ENCODE results near the gene ZSCAN30.
"Not testable (repeated sequence)": the region's sequence is repeated elsewhere in the genome, so short reads cannot be mapped to it uniquely, and the experiment has no call there.

The ZSCAN30 gene

DNA sequence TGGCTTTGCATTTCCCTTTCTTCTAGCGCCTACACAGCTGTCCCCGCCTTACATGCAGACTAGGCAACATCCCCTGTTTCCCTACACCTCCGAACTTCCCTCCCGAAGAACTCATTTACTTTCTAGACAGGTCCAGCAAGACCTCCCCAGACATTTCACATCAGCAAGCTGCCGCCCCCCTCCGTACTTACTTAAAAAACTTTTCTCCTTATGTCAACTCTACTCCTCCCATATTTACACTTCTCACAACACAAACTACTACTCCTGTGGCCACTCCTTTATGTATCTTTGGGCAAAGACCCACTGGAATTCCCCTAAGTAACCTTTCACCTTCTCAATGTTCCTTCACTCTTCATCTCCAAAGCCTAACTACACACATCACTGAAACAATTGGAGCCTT, 69.6 kb downstream of the ZSCAN30 start:
- FAIRE-seq (no peak), DNase-seq (ENCODE audit: insufficient read length, low spot score) (no peak)
- TF ChIP-seq TAF1 (IDR thresholded peaks at IDR 0.05; ENCODE audit: low read depth, low read length) (no peak), POLR2A (IDR thresholded peaks at IDR 0.05; ENCODE audit: low read depth, low read length) (no peak), POU2F2 (IDR thresholded peaks at IDR 0.05; ENCODE audit: low read depth, low read length) (no peak), PAX5 (IDR thresholded peaks at IDR 0.05; ENCODE audit: insufficient read depth, low read length, severe bottlenecking) (no peak), POLR2AphosphoS5 (IDR thresholded peaks at IDR 0.05; ENCODE audit: low read depth, low read length) (no peak), SPI1 (IDR thresholded peaks at IDR 0.05; ENCODE audit: low read depth, low read length) (no peak)

DNA sequence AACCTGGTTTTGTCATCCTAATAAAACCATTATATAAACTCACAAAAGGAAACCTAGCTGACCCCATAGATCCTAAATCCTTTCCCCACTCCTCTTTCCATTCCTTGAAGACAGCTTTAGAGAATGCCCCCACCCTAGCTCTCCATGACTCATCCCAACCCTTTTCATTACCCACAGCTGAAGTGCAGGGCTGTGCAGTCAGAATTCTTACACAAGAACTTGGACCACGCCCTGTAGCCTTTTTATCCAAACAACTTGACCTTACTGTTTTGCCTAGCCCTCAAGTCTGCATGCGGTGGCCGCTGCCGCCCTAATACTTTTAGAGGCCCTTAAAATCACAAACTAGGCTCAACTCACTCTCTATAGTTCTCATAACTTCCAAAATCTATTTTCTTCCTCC, 70.7 kb downstream of the ZSCAN30 start:
- FAIRE-seq; DNase-seq (ENCODE audit: insufficient read length, low spot score): not testable (repeated sequence)

DNA sequence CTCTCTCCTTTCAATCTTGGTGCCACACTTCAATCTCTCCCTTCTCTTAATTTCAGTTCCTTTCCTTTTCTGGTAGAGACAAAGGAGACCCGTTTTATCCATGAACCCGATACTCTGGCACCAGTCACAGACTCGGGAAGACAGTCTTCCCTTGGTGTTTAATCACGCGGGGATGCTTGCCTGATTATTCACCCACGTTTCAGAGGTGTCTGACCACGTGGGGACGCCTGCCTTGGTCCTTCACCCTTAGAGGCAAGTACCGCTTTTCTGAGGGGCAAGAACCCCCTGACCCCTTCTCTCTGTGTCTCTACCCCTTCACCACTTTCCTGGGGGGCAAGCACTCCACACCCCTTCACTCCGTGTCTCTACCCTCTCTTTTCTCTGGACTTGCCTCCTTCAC, 73.4 kb downstream of the ZSCAN30 start:
- FAIRE-seq; DNase-seq (ENCODE audit: insufficient read length, low spot score): not testable (repeated sequence)

DNA sequence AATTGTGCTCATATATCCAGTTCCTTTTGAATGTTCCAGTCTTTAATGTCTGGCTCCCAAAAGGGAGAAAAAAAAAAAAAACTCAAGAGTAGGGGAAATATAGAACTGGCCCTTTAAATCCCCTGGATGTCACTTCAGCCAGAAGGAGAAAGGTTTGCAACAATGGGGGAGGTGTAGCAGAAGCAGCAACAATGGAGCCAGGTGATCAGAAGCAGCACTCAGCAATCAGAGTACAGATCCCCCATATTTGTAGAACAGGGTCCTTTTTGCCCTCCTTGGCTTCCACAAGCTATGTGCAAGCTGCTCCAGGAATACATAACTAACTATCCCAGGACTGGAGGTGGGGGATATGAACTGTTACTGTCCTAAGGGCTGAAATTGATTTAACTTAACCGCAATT, 75.0 kb downstream of the ZSCAN30 start:
- FAIRE-seq, result no peak
- no peak for DNase-seq (ENCODE audit: insufficient read length, low spot score)
- TF ChIP-seq POLR2AphosphoS5 (IDR thresholded peaks at IDR 0.05; ENCODE audit: low read depth, low read length), result no peak
- TF ChIP-seq TAF1 (IDR thresholded peaks at IDR 0.05; ENCODE audit: low read depth, low read length), result no peak
- no peak for TF ChIP-seq POU2F2 (IDR thresholded peaks at IDR 0.05; ENCODE audit: low read depth, low read length)
- no peak for TF ChIP-seq PAX5 (IDR thresholded peaks at IDR 0.05; ENCODE audit: insufficient read depth, low read length, severe bottlenecking)
- no peak for TF ChIP-seq SPI1 (IDR thresholded peaks at IDR 0.05; ENCODE audit: low read depth, low read length)
- no peak for TF ChIP-seq POLR2A (IDR thresholded peaks at IDR 0.05; ENCODE audit: low read depth, low read length)

DNA sequence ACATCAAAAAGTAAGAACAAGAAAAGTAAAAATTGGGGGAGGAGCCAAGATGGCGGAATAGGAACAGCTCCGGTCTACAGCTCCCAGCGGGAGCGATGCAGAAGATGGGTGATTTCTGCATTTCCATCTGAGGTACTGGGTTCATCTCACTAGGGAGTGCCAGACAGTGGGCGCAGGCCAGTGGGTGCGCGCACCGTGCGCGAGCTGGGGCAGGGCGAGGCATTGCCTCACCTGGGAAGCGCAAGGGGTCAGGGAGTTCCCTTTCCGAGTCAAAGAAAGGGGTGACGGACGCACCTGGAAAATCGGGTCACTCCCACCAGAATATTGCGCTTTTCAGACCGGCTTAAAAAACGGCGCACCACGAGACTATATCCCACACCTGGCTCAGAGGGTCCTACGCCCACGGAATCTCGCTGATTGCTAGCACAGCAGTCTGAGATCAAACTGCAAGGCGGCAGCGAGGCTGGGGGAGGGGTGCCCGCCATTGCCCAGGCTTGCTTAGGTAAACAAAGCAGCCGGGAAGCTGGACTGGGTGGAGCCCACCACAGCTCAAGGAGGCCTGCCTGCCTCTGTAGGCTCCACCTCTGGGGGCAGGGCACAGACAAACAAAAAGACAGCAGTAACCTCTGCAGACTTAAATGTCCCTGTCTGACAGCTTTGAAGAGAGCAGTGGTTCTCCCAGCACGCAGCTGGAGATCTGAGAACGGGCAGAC, 84.1 kb downstream of the ZSCAN30 start:
- DNase-seq (ENCODE audit: insufficient read length, low spot score); FAIRE-seq: not testable (repeated sequence)

DNA sequence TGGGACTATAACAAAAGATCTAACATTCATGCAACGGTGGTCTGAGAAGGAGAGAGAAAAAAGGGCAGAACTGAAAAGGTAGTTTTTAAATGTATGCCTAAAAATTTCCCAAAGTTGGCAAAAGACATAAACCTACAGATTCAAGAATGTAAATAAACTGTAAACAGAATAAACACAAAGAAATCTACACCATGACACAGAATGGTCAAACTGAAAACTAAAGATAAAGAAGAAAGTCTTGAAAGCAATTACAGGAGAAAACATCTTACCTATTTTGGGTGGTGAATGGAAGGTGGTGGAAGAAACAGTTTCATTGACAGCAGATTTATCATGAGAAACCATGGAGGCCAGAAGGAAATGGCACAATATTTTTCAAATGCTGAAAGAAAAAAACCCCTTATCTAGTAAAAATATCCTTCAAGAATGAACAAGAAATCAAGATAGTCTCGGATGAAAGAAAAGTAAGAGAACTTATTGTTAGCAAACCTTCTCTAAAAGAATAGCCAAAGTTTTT, 84.8 kb downstream of the ZSCAN30 start:
- TF ChIP-seq TAF1 (IDR thresholded peaks at IDR 0.05; ENCODE audit: low read depth, low read length), result no peak
- no peak for TF ChIP-seq SPI1 (IDR thresholded peaks at IDR 0.05; ENCODE audit: low read depth, low read length)
- TF ChIP-seq POU2F2 (IDR thresholded peaks at IDR 0.05; ENCODE audit: low read depth, low read length), result no peak
- no peak for TF ChIP-seq POLR2A (IDR thresholded peaks at IDR 0.05; ENCODE audit: low read depth, low read length)
- TF ChIP-seq POLR2AphosphoS5 (IDR thresholded peaks at IDR 0.05; ENCODE audit: low read depth, low read length), result no peak
- TF ChIP-seq PAX5 (IDR thresholded peaks at IDR 0.05; ENCODE audit: insufficient read depth, low read length, severe bottlenecking), result no peak
- FAIRE-seq (no peak), DNase-seq (ENCODE audit: insufficient read length, low spot score) (no peak)

DNA sequence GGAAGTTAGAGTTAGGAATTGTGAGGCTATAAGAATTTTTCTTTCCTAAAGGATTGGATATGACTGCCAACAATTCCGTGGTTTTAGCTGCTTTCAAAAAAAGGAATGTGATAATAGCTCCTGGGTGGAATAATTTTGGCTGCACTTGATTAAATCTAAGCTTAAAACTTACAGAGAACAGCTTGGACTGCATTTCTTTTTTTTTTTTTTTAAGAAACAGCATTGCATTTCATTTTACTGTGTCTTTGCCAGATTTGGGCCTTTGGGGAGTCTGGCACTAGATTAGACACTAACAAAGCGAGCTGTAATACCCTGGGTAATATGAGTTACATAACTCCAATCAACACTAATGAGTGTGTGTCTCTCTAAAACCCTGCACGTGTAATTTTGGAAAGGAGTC, 87.0 kb downstream of the ZSCAN30 start:
- FAIRE-seq (no peak), DNase-seq (ENCODE audit: insufficient read length, low spot score) (no peak)
- TF ChIP-seq PAX5 (IDR thresholded peaks at IDR 0.05; ENCODE audit: insufficient read depth, low read length, severe bottlenecking), result no peak
- TF ChIP-seq POLR2A (IDR thresholded peaks at IDR 0.05; ENCODE audit: low read depth, low read length), result no peak
- no peak for TF ChIP-seq POU2F2 (IDR thresholded peaks at IDR 0.05; ENCODE audit: low read depth, low read length)
- no peak for TF ChIP-seq TAF1 (IDR thresholded peaks at IDR 0.05; ENCODE audit: low read depth, low read length)
- no peak for TF ChIP-seq SPI1 (IDR thresholded peaks at IDR 0.05; ENCODE audit: low read depth, low read length)
- TF ChIP-seq POLR2AphosphoS5 (IDR thresholded peaks at IDR 0.05; ENCODE audit: low read depth, low read length), result no peak

DNA sequence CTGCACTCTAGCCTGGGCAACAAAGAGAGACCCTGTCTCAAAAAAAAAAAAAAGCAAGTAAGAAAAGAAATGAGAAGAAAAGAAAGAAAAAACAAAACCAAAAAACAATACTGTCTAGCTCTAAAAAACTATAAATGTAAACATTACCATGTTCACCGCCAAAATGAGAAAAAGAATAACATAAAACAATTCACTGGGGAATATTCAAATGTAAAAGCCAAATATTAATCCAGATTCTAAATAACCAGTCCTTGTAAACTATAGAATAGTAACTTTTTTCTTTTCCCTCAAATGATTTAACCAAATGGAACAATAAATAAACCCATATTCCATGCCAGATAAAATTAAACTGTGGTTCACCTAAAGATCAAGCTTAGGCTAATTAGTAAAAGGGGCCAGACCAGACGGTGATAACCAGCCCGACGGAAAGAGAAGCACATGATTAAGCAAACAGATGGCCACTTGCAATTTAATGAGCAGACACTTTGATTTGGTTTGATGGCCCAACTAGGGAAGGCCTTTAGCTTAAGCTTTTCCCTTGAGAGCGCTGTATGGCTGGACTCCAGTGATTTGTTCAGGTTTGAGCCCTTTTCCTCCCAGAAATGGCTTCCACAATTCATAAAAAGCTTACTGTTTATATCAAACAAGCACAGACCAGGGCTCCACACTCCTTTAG, 88.6 kb downstream of the ZSCAN30 start:
- TF ChIP-seq TAF1 (IDR thresholded peaks at IDR 0.05; ENCODE audit: low read depth, low read length), result no peak
- TF ChIP-seq POLR2A (IDR thresholded peaks at IDR 0.05; ENCODE audit: low read depth, low read length), result no peak
- no peak for TF ChIP-seq POU2F2 (IDR thresholded peaks at IDR 0.05; ENCODE audit: low read depth, low read length)
- no peak for TF ChIP-seq POLR2AphosphoS5 (IDR thresholded peaks at IDR 0.05; ENCODE audit: low read depth, low read length)
- TF ChIP-seq SPI1 (IDR thresholded peaks at IDR 0.05; ENCODE audit: low read depth, low read length), result no peak
- TF ChIP-seq PAX5 (IDR thresholded peaks at IDR 0.05; ENCODE audit: insufficient read depth, low read length, severe bottlenecking), result no peak
- DNase-seq (ENCODE audit: insufficient read length, low spot score), result no peak
- no peak for FAIRE-seq
